ENCODE results near the gene SLC6A8.

SLC6A8 gene

GRCh38 chrX:153738056-153738605, 50.4 kb downstream of the SLC6A8 start:
- Histone ChIP-seq H3K4me3 (ENCODE audit: low read depth, low read length) (no peak overlapping the region), H3K36me3 (ENCODE audit: control insufficient read depth in 2 of 2, insufficient read depth in 1 of 2, low read length in 2 of 2) (peaks cover 0 to 25% of the 10 kb centered on the region in 2 experiments; a peak in 1 of 3 replicates), H3K4me1 (ENCODE audit: control insufficient read depth, insufficient read depth, low read length) (no peaks in the 10 kb centered on the region), H3K9me3 (ENCODE audit: control insufficient read depth, insufficient read depth, low read depth, low read length) (no peaks in the 10 kb centered on the region), H3K27ac (ENCODE audit: extremely low read depth, low read depth, low read length) (no peak overlapping the region)
- ChIA-PET POLR2A (no interaction called here), CTCF (interaction anchor here (0.6 kb wide), 1 partner anchor 232 kb away, joined by 3 read pairs; no protein-coding TSS in a partner anchor)
- TF ChIP-seq INSM2 (tag by site-specific recombination; IDR thresholded peaks at IDR 0.05) (no peak), ZBTB17 (tag by site-specific recombination; IDR thresholded peaks at IDR 0.05) (no peak), ZNF175 (tag by site-specific recombination; IDR thresholded peaks at IDR 0.05) (no peak), ZNF558 (tag by site-specific recombination; IDR thresholded peaks at IDR 0.05) (no peak), REST (tag by site-specific recombination; IDR thresholded peaks at IDR 0.05) (no peak), ZNF366 (tag by site-specific recombination; conservative IDR thresholded peaks at IDR 0.05) (no peak), ZNF621 (tag by site-specific recombination; IDR thresholded peaks at IDR 0.05) (no peak), ZNF473 (tag by site-specific recombination; IDR thresholded peaks at IDR 0.05) (no peak)
- TF ChIP-seq, protein P1, sequence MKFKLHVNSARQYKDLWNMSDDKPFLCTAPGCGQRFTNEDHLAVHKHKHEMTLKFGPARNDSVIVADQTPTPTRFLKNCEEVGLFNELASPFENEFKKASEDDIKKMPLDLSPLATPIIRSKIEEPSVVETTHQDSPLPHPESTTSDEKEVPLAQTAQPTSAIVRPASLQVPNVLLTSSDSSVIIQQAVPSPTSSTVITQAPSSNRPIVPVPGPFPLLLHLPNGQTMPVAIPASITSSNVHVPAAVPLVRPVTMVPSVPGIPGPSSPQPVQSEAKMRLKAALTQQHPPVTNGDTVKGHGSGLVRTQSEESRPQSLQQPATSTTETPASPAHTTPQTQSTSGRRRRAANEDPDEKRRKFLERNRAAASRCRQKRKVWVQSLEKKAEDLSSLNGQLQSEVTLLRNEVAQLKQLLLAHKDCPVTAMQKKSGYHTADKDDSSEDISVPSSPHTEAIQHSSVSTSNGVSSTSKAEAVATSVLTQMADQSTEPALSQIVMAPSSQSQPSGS (tag by site-specific recombination; IDR thresholded peaks at IDR 0.05; ENCODE audit: low read depth), result no peak

DNA sequence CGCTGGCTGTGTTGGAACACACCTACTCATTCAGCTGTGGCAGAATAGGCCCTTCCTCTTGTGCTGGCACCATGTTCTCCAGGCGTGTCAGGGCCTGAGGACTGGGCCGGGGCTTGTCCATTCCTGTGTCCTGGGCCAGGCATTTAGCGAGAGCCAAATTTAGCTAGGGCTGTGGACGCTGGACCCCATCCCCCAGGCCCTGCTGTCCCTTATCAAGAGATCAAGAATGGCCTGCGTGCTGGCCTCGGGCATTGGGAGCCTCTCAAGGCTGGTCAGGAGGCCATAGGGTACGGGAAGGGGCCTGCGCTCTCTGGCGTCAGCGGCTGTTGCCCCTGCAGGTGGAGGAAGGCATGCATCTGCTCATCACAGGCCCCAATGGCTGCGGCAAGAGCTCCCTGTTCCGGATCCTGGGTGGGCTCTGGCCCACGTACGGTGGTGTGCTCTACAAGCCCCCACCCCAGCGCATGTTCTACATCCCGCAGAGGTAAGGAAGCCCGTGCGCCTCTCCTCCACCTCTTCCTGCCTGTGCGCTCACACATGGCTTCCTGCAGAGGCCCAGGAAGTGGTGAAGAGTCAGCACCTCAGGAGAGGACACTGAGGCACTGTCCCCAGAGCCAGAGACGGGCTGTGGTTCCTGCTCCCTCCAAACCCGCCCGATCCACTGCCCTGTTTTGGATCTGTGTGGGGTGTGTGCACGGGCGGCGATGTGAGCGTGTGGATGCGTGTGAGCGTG, 52.2 kb downstream of the SLC6A8 start:
- ChIA-PET CTCF (interaction anchor here (0.7 kb wide), 1 partner anchor 32 kb away, joined by 3 read pairs; no protein-coding TSS in a partner anchor), POLR2A (no interaction called here)
- no peaks in the 10 kb centered on the region for H3K9me3 ChIP-seq (ENCODE audit: control insufficient read depth, insufficient read depth, low read depth, low read length)
- no peak for TF ChIP-seq ZNF138 (tag by site-specific recombination; IDR thresholded peaks at IDR 0.05; ENCODE audit: borderline replicate concordance)
- TF ChIP-seq ZBTB26 (tag by site-specific recombination; optimal IDR thresholded peaks at IDR 0.05), result no peak
- TF ChIP-seq TCF7L2 (IDR thresholded peaks at IDR 0.05; ENCODE audit: borderline replicate concordance, low read depth, low read length), result no peak
- H3K4me3 ChIP-seq (ENCODE audit: low read depth, low read length), result no peak overlapping the region
- peaks cover 0 to 25% of the 10 kb centered on the region in 2 experiments; a peak in 1 of 3 replicates for H3K36me3 ChIP-seq (ENCODE audit: control insufficient read depth in 2 of 2, insufficient read depth in 1 of 2, low read length in 2 of 2)
- H3K4me1 ChIP-seq (ENCODE audit: control insufficient read depth, insufficient read depth, low read length), result no peaks in the 10 kb centered on the region
- H3K27ac ChIP-seq (ENCODE audit: extremely low read depth, low read depth, low read length), result no peak overlapping the region
